GM12878 (cell line): ENCODE results near the gene CYP3A4. TPM values are rescaled to one million over a fixed set of nuclear protein-coding genes. Genes with fewer than 3 reads are reported as not detected.

ENCODE experiments used
- ATAC-seq: fragments of 200-7000 bp; cut with Tn5 transposase; 3 replicates; pipeline ENCODE4 v1.9.1; 2020; ENCODE audit warnings: mild to moderate bottlenecking, moderate library complexity
- BruUV-seq: library from RNA; stranded (reverse); fragments of 400-500 nt; replicated peaks from 2 replicates; lab custom pipeline; 2021; lab: Mats Ljungman, UMichigan
- CTCF ChIA-PET: fragments of 300-600 bp; sonication (Branson Sonifier 250); formaldehyde crosslinking; extraction: SDS; loops from one replicate; lab custom pipeline; 2021; ENCODE audit warnings: inconsistent platforms; lab: Yijun Ruan, JAX
- POLR2A ChIA-PET: fragments of 350-600 bp; formaldehyde crosslinking; extraction: SDS; loops from one replicate; lab custom pipeline; 2021; ENCODE audit warnings: inconsistent platforms; lab: Charles Lee
- RAD21 ChIA-PET: fragments of 300-600 bp; sonication (Branson Sonifier 250); formaldehyde crosslinking; loops from one replicate; lab custom pipeline; 2023; ENCODE audit warnings: antibody characterized with exemption; ENCODE audit not compliant: unreplicated experiment; lab: Charles Lee
- SMC1A ChIA-PET: fragments of 300-600 bp; sonication (Branson Sonifier 250); formaldehyde crosslinking; loops from one replicate; lab custom pipeline; 2023; ENCODE audit not compliant: unreplicated experiment, uncharacterized antibody; lab: Charles Lee
- DNase-seq: peaks from one replicate; pipeline ENCODE4 v3.0.0-alpha.2; 2011; ENCODE audit warnings: low read depth, low spot score
- FAIRE-seq: peaks from 3 replicates; lab custom pipeline; 2011; peaks lifted over from hg19 to GRCh38; lab: Jason Lieb, UNC
- H2AFZ ChIP-seq: 2 replicates; pipeline ENCODE4 v1.6.0; 2011; ENCODE audit warnings: low read depth, low read length, control low read depth; ENCODE audit not compliant: control insufficient read depth
- H3K27ac ChIP-seq: 2 replicates; pipeline ENCODE4 v1.5.1; 2011; ENCODE audit warnings: control low read depth; ENCODE audit not compliant: control insufficient read depth, insufficient read depth
- H3K27me3 ChIP-seq, 2 experiments: replicated peaks in 1 of 2; 2 replicates each; pipeline versions ENCODE4 v1.6.0 to v1.6.1; 2011; ENCODE audit warnings: low read length in 1 of 2; ENCODE audit not compliant: control insufficient read depth in 2 of 2, insufficient read depth in 2 of 2
- H3K36me3 ChIP-seq, 2 experiments: 2 replicates each; pipeline ENCODE4 v1.5.1; 2011; ENCODE audit warnings: low read length in 1 of 2; ENCODE audit not compliant: control insufficient read depth in 2 of 2, insufficient read depth in 2 of 2
- H3K4me1 ChIP-seq: 2 replicates; pipeline ENCODE4 v1.6.1; 2011; ENCODE audit warnings: mild to moderate bottlenecking, low read length, moderate library complexity, mixed read lengths; ENCODE audit not compliant: control insufficient read depth, insufficient read depth
- H3K4me2 ChIP-seq: 2 replicates; pipeline ENCODE4 v1.6.0; 2011; ENCODE audit warnings: control low read depth; ENCODE audit not compliant: control insufficient read depth, insufficient read depth
- H3K4me3 ChIP-seq: fragments of 200-600 bp; sonication (generic); 2 replicates; pipeline ENCODE4 v1.5.1; 2016
- H3K79me2 ChIP-seq: 2 replicates; pipeline ENCODE4 v1.6.0; 2011; ENCODE audit warnings: low read length; ENCODE audit not compliant: control insufficient read depth, insufficient read depth
- H3K9ac ChIP-seq: 2 replicates; pipeline ENCODE4 v1.8.0; 2011; ENCODE audit warnings: low read length, control low read depth, mixed read lengths; ENCODE audit not compliant: control insufficient read depth, insufficient read depth
- H3K9me3 ChIP-seq: replicated peaks from 3 replicates; pipeline ENCODE4 v1.5.1; 2011; ENCODE audit warnings: mild to moderate bottlenecking, low read length; ENCODE audit not compliant: control insufficient read depth, insufficient read depth
- H4K20me1 ChIP-seq: 2 replicates; pipeline ENCODE4 v1.6.0; 2011; ENCODE audit not compliant: control insufficient read depth, insufficient read depth
- DPF2 ChIP-seq: fragments of 450-650 bp; IDR thresholded peaks from 2 replicates; pipeline ENCODE4 v1.6.1; 2017; ENCODE audit warnings: mild to moderate bottlenecking
- FOXK2 ChIP-seq: fragments of 450-650 bp; IDR thresholded peaks from 2 replicates; pipeline ENCODE4 v1.6.1; 2017; ENCODE audit warnings: mild to moderate bottlenecking, moderate library complexity
- GABPA ChIP-seq: IDR thresholded peaks from 2 replicates; pipeline ENCODE4 v1.6.1; 2014; ENCODE audit warnings: antibody characterized with exemption, low read depth, mild to moderate bottlenecking, inconsistent platforms
- IRF4 ChIP-seq: IDR thresholded peaks from 2 replicates; pipeline ENCODE4 v1.6.1; 2011; ENCODE audit warnings: low read depth, low read length
- LARP7 ChIP-seq: fragments of 450-650 bp; IDR thresholded peaks from 2 replicates; pipeline ENCODE4 v1.6.1; 2017; ENCODE audit warnings: mild to moderate bottlenecking
- NFYB ChIP-seq: IDR thresholded peaks from 2 replicates; pipeline ENCODE4 v1.6.1; 2011; ENCODE audit warnings: low read depth, mild to moderate bottlenecking, low read length, improper control_type of control experiment, moderate library complexity; ENCODE audit not compliant: insufficient read depth
- SPI1 ChIP-seq: IDR thresholded peaks from 2 replicates; pipeline ENCODE4 v1.6.1; 2011; ENCODE audit warnings: low read depth, mild to moderate bottlenecking, low read length, moderate library complexity, borderline replicate concordance; ENCODE audit not compliant: insufficient read depth
- SUPT20H ChIP-seq: IDR thresholded peaks from 2 replicates; pipeline ENCODE4 v1.6.1; 2011; ENCODE audit warnings: low read depth, mild to moderate bottlenecking, low read length, moderate library complexity, borderline replicate concordance; ENCODE audit not compliant: control insufficient read depth
- TCF12 ChIP-seq: IDR thresholded peaks from 2 replicates; pipeline ENCODE4 v1.6.1; 2011; ENCODE audit warnings: low read depth, mild to moderate bottlenecking, low read length
- TCF3 ChIP-seq: IDR thresholded peaks from 2 replicates; pipeline ENCODE4 v1.6.1; 2012; ENCODE audit warnings: low read depth, mild to moderate bottlenecking, low read length, borderline replicate concordance; ENCODE audit not compliant: insufficient read depth
- WGBS: methylation state at CpG from one replicate; pipeline ENCODE4 v1.1.6; 2016; ENCODE audit warnings: low lambda C conversion rate; ENCODE audit not compliant: insufficient replicate concordance, insufficient coverage; ENCODE audit errors: missing lambda C conversion rate; 5-methylcytosine and 5-hydroxymethylcytosine counted together
- in situ Hi-C: fragments of 300-500 bp; cut with MboI; formaldehyde crosslinking; loops from 9 replicates; pipeline ENCODE4 v1.14.3; 2018; ENCODE audit warnings: mixed read lengths
- intact Hi-C: fragments of 100-400 bp; cut with micrococcal nuclease; formaldehyde crosslinking; loops from one replicate; pipeline ENCODE4 v1.14.2; 2022; ENCODE audit not compliant: unreplicated experiment
- polyA plus RNA-seq, 11 experiments: library from polyadenylated mRNA; depleted of rRNA in 4 of 11; unstranded in 6 of 11; stranded (reverse) in 5 of 11; fragments of >200 nt; fragmentation: Nextera tagmentation in 4 of 11; fragmentation: Illumina TruSeq in 1 of 11; extraction: Ambion mirVana in 4 of 11; extraction: Trizol in 1 of 11; gene quantifications; 1 replicate in 1 of 11; 2 replicates in 10 of 11; pipeline versions ENCODE4 v1.2.1 to v1.2.3, GENCODE V29; 2011 to 2016; ENCODE audit warnings: inconsistent platforms in 2 of 11, missing spikeins in 2 of 11, low read depth in 1 of 11
- total RNA-seq, 4 experiments: library from RNA; depleted of rRNA in 3 of 4; stranded (reverse); fragments of >200 nt in 3 of 4; fragmentation: Illumina TruSeq in 1 of 4; extraction: Trizol in 1 of 4; gene quantifications; 2 replicates each; pipeline versions ENCODE4 v1.2.1 to v1.2.3, GENCODE V29; 2013 to 2021
- TF ChIP-seq, protein P1 (sequence below): fragments of 450-650 bp; IDR thresholded peaks from 2 replicates; pipeline ENCODE4 v1.6.1; 2017; ENCODE audit warnings: antibody characterized with exemption, mild to moderate bottlenecking, moderate library complexity

Gene CYP3A4
- total and polyA plus RNA-seq, 10 of the 15 experiments (the other 5 are each of a cell fraction or from before 2014, with no cell fraction given) = 0.02 to 0.21 (median 0.04) TPM; not detected in 7

DNA sequence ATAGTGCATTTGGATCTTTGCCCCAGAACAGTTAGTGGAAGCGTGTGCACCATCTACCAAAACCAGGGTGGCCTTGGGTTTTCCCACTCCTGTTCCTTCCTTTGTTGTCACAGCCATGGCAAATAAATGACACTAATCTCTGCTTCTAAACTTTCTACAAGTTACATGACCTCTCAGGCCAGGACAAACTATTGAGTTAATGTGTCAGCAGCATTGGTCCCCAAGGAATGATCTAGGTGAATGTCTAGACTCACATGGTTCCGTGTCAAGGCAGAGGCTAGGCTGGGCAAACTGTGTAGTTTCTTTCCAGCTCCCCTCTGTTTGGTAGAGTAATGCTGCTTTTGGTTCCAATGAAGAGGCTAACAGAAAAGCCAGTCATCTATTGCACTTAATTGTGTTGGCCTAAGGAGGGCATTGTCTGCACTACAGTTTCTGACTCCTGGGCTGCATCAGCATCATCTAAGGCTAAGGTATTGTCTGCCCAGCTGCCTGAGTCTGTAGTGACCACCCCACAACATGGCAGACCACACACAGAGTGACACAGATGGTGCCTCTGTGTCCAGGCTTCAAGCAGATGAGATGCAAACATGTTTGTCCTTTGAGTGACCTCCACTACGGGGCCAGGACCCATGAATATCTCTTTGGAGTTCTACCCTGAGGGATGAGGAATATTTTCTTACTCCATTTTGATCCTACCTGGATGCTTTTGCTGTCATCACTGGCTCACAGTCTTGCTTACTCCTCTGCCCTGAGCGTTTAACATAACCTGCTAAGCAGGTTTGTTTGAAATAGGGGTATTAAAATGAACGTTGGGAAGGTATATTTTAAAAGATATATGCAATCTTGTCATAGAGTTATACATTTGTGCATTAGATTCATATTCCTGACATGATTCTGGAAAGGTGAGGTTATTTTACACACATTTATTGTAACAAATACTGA is 1.7 kb downstream of the CYP3A4 start:
- DNase-seq = no peak
- Histone ChIP-seq H2AFZ (no peak overlapping the region), H3K79me2 (no peaks in the 10 kb centered on the region), H3K4me2 (no peak overlapping the region), H3K27me3 (peaks cover 2 to 3% of the 10 kb centered on the region in 2 experiments; a peak in 2 of 4 replicates), H3K9me3 (no peaks in the 10 kb centered on the region; the same call in 2 of the 3 replicates), H3K4me1 (no peaks in the 10 kb centered on the region), H3K4me3 (no peak overlapping the region), H3K36me3 (no peaks in the 10 kb centered on the region), H3K27ac (no peak overlapping the region), H3K9ac (no peak overlapping the region), H4K20me1 (no peaks in the 10 kb centered on the region)
- ChIA-PET CTCF (no interaction called here), POLR2A (no interaction called here), SMC1A (no interaction called here), RAD21 (no interaction called here)
- no peak for ATAC-seq
- FAIRE-seq = no peak
- WGBS = 10% methylated on average over 5 of the region's 5 CpGs
- no TSS peak for BruUV-seq
- no peak for TF ChIP-seq TCF3
- no peak for TF ChIP-seq NFYB
- TF ChIP-seq, protein P1, sequence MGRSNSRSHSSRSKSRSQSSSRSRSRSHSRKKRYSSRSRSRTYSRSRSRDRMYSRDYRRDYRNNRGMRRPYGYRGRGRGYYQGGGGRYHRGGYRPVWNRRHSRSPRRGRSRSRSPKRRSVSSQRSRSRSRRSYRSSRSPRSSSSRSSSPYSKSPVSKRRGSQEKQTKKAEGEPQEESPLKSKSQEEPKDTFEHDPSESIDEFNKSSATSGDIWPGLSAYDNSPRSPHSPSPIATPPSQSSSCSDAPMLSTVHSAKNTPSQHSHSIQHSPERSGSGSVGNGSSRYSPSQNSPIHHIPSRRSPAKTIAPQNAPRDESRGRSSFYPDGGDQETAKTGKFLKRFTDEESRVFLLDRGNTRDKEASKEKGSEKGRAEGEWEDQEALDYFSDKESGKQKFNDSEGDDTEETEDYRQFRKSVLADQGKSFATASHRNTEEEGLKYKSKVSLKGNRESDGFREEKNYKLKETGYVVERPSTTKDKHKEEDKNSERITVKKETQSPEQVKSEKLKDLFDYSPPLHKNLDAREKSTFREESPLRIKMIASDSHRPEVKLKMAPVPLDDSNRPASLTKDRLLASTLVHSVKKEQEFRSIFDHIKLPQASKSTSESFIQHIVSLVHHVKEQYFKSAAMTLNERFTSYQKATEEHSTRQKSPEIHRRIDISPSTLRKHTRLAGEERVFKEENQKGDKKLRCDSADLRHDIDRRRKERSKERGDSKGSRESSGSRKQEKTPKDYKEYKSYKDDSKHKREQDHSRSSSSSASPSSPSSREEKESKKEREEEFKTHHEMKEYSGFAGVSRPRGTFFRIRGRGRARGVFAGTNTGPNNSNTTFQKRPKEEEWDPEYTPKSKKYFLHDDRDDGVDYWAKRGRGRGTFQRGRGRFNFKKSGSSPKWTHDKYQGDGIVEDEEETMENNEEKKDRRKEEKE = no peak
- TF ChIP-seq FOXK2 = no peak
- no peak for TF ChIP-seq LARP7
- TF ChIP-seq DPF2 = no peak
- TF ChIP-seq SPI1 = no peak
- no peak for TF ChIP-seq GABPA
- TF ChIP-seq TCF12 = no peak
- TF ChIP-seq IRF4 = no peak
- TF ChIP-seq SUPT20H = no peak
- intact Hi-C loops = no loop called here
- in situ Hi-C loops = no loop called here
